MG63 (cell line): ENCODE measurements around the gene LTB4R. TPM values are rescaled to one million over a fixed set of nuclear protein-coding genes. Genes with fewer than 3 reads are reported as not detected.
"Not testable (repeated sequence)": the region's sequence is repeated elsewhere in the genome, so short reads cannot be mapped to it uniquely, and the experiment has no call there.

ENCODE experiments used
- DNase-seq: peaks from one replicate; pipeline ENCODE4 v3.0.0-alpha.2; 2020
- H3K27me3 ChIP-seq: fragments of 250-450 bp; sonication (Bioruptor Pico); 2 replicates; pipeline ENCODE4 v1.5.1; 2020; ENCODE audit warnings: mild to moderate bottlenecking, moderate library complexity
- H3K36me3 ChIP-seq: fragments of 250-450 bp; sonication (Bioruptor Pico); 2 replicates; pipeline ENCODE4 v1.5.1; 2020; ENCODE audit warnings: mild to moderate bottlenecking, moderate library complexity
- H3K4me3 ChIP-seq: fragments of 250-450 bp; sonication (Bioruptor Pico); 2 replicates; pipeline ENCODE4 v1.5.1; 2020; ENCODE audit warnings: mild to moderate bottlenecking, moderate library complexity
- H3K9me3 ChIP-seq: fragments of 250-450 bp; sonication (Bioruptor Pico); 2 replicates; pipeline ENCODE4 v1.5.1; 2020; ENCODE audit warnings: mild to moderate bottlenecking, moderate library complexity
- total RNA-seq: library from RNA; depleted of rRNA; stranded (reverse); fragments of >200 nt; shearing (Covaris generic); gene quantifications from 2 replicates; pipeline ENCODE4 v1.2.3, GENCODE V29; 2014; ENCODE audit warnings: low replicate concordance

Gene LTB4R
- total RNA-seq, 1 experiment from 2014 or later = 1.5 TPM

- Histone ChIP-seq H3K9me3 (no peaks in the 10 kb centered on the region), H3K4me3 (no peak overlapping the region), H3K36me3 (no peaks in the 10 kb centered on the region), H3K27me3 (no peaks in the 10 kb centered on the region)
- DNase-seq = no peak
These were observed 32.7 kb downstream of the LTB4R start for GRCh38 chr14:24343795-24344660.

GRCh38 chr14:24347134-24347533 lies 35.8 kb downstream of the LTB4R start:
- Histone ChIP-seq H3K4me3 (no peak overlapping the region), H3K27me3 (no peaks in the 10 kb centered on the region), H3K9me3 (no peaks in the 10 kb centered on the region), H3K36me3 (no peaks in the 10 kb centered on the region)
- no peak for DNase-seq

GRCh38 chr14:24348186-24348585 lies 36.9 kb downstream of the LTB4R start:
- Histone ChIP-seq H3K4me3 (no peak overlapping the region), H3K27me3 (no peaks in the 10 kb centered on the region), H3K36me3 (no peaks in the 10 kb centered on the region), H3K9me3 (no peaks in the 10 kb centered on the region)
- DNase-seq = no peak

DNA sequence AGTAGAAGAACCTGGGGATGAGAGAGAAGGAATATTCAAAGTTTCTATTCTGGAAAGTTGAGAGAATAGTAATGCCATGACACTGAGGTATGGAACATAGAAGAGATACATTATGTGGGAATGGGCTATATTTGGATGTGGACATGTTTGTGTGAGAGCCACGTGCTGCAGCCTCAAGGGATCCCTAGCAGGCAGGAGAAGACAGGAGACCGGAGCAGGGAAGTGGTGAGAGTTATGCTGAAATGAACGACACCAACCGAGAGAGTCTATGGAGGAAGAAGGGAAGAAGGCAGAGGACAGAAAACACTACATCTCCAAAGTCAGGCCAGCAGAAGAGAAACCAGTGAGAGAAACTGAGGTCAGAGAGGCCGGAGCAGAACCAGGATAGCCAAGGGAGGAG lies 38.4 kb downstream of the LTB4R start:
- no peak overlapping the region for H3K4me3 ChIP-seq
- no peaks in the 10 kb centered on the region for H3K9me3 ChIP-seq
- H3K27me3 ChIP-seq = no peaks in the 10 kb centered on the region
- H3K36me3 ChIP-seq = no peaks in the 10 kb centered on the region
- DNase-seq = no peak

GRCh38 chr14:24351517-24351916 lies 40.2 kb downstream of the LTB4R start:
- no peaks in the 10 kb centered on the region for H3K36me3 ChIP-seq
- H3K9me3 ChIP-seq = no peaks in the 10 kb centered on the region
- no peaks in the 10 kb centered on the region for H3K27me3 ChIP-seq
- no peak overlapping the region for H3K4me3 ChIP-seq
- DNase-seq = peak; percentile 73

DNA sequence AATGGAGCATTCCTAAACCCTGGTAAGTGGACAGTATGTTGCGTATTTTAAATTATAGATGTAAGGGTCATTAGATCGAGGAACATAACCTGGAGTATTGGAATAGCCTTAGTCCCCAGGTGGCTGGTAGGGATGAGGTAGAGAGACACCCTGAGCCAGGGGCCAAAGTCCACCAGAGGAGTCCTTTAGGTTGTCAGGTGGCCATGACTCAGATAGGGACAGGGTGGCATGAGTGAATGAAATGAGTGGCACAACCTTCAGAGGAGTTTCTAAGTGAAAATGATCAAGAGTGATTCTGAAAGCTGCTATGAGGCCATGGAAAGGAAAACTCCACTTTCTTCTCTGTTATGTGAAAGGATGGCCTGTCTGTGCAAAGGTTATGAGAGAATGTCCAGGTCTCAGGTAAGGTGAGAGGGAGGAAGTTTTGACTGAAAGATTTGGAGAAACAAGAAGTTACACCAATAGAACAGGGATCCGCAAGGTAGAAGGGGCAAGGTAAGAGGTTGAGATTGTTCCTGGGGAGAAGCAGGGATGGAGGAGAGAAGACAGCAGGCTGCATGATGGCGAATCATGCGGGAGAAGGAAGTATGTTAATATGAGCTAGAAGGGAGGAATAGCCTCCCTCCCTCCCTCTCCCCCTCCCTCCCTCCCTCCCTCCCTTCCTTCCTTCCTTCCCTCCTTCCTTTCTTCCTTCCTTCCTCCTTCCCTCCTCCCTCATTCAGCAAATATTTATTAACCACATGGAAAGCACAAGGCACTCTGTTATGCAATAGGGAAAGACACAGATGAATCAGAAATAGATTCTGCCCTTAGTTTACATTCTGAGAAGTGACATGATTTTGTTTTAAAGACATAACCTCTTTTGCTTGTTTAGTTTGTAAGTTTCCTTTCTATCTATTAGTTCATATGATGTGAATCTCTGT lies 42.5 kb downstream of the LTB4R start:
- Histone ChIP-seq H3K36me3 (no peaks in the 10 kb centered on the region), H3K4me3 (no peak overlapping the region), H3K27me3 (no peaks in the 10 kb centered on the region), H3K9me3 (no peaks in the 10 kb centered on the region)
- no peak for DNase-seq

- DNase-seq = peak; percentile 6
- H3K4me3 ChIP-seq, H3K27me3 ChIP-seq, H3K36me3 ChIP-seq, H3K9me3 ChIP-seq: not testable (repeated sequence)
These were observed 43.2 kb downstream of the LTB4R start for GRCh38 chr14:24354482-24354825.

DNA sequence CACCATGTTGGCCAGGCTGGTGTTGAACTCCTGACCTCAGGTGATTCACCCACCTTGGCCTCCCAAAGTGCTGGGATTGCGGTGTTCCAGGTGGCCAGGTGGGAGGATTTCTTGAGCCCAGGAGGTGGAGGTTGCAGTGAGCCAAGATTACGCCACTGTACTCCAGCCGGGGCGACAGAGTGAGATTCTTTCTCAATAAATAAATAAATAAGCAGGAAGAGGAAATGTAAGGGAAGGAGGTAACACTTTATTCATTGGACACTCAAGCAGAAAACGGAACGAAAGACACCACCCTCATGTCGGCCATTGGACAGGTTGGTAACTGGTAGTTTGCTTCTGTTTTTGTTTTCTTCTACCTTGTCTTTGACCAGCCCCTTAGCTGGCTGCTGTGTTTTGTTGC lies 43.7 kb downstream of the LTB4R start:
- H3K9me3 ChIP-seq = no peaks in the 10 kb centered on the region
- H3K4me3 ChIP-seq = no peak overlapping the region
- no peaks in the 10 kb centered on the region for H3K27me3 ChIP-seq
- H3K36me3 ChIP-seq = no peaks in the 10 kb centered on the region
- DNase-seq = no peak

GRCh38 chr14:24356208-24356607 lies 44.9 kb downstream of the LTB4R start:
- Histone ChIP-seq H3K4me3 (no peak overlapping the region), H3K9me3 (no peaks in the 10 kb centered on the region), H3K36me3 (no peaks in the 10 kb centered on the region), H3K27me3 (no peaks in the 10 kb centered on the region)
- no peak for DNase-seq

- Histone ChIP-seq H3K9me3 (no peaks in the 10 kb centered on the region), H3K27me3 (no peaks in the 10 kb centered on the region), H3K36me3 (no peaks in the 10 kb centered on the region), H3K4me3 (no peak overlapping the region)
- DNase-seq = no peak
These were observed 49.0 kb downstream of the LTB4R start for GRCh38 chr14:24360281-24360680.

GRCh38 chr14:24361326-24361725 lies 50.0 kb downstream of the LTB4R start:
- Histone ChIP-seq H3K27me3 (no peaks in the 10 kb centered on the region), H3K36me3 (no peaks in the 10 kb centered on the region)

DNA sequence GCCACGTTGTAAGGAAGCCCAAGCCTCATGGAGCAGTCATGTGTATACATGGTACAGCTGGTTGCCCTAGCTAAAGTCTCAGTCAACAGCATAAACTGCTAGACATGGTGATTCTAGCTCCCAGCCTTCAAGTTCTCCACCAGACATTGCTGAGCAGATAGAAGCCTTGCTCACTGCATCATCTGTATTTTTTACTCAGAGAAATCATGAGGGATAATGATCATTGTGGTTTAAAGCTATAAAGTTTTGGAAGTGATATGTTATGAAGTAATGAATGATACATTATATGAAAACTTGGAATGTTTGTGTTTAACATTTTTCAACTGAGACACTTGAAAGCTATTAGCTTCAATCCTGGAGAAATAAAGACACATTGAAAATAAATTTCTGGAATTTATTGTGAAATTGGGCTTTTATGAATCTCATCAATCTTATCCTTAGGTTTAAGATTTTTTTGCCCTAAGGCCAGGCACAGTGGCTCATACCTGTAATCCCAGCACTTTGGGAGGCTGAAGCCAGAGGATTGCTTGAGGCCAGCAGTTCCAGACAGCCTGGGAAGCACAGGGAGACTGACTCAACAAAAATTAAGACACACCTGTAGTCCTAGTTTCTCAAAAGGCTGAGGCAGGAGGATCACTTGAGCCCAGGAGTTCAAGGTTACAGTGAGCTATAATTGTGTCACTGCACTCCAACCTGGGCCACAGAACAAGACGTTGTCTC lies 51.1 kb downstream of the LTB4R start:
- H3K27me3 ChIP-seq = no peaks in the 10 kb centered on the region
- no peak for DNase-seq
- H3K4me3 ChIP-seq = no peak overlapping the region
- no peaks in the 10 kb centered on the region for H3K9me3 ChIP-seq
- H3K36me3 ChIP-seq = no peaks in the 10 kb centered on the region

More at GRCh38 chr14:24361326-24361725, 50.0 kb downstream of the LTB4R start:
- H3K9me3 ChIP-seq = no peaks in the 10 kb centered on the region
- H3K4me3 ChIP-seq = no peak overlapping the region
- no peak for DNase-seq

- no peaks in the 10 kb centered on the region for H3K36me3 ChIP-seq
- no peak overlapping the region for H3K4me3 ChIP-seq
- DNase-seq = no peak
- no peaks in the 10 kb centered on the region for H3K27me3 ChIP-seq
- H3K9me3 ChIP-seq = no peaks in the 10 kb centered on the region
These were observed 52.1 kb downstream of the LTB4R start for GRCh38 chr14:24363401-24363800.

DNA sequence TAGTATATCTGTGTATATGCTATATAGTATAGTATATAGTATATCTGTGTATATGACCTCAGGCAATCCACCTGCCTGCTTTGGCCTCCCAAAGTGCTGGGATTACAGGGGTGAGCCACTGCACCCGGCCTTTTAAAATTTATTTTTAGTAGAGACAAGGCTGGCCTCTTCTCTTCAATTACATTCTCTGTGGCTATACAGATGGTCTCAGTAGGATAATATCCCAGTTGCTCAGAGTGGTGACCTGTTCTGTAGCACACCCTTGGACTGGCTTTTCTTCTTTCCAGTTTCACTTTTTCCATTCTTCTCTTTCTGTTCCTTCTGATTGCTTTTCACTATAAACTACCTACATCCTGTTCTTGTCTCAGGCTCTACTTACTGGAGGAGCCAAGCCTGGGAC lies 53.5 kb downstream of the LTB4R start:
- Histone ChIP-seq H3K36me3 (no peaks in the 10 kb centered on the region), H3K9me3 (no peaks in the 10 kb centered on the region), H3K27me3 (no peaks in the 10 kb centered on the region), H3K4me3 (no peak overlapping the region)
- no peak for DNase-seq

- H3K4me3 ChIP-seq = peak overlapping the region; percentile 61
- no peaks in the 10 kb centered on the region for H3K9me3 ChIP-seq
- DNase-seq = peak; percentile 80
These were observed 54.5 kb downstream of the LTB4R start for GRCh38 chr14:24365600-24366412.

DNA sequence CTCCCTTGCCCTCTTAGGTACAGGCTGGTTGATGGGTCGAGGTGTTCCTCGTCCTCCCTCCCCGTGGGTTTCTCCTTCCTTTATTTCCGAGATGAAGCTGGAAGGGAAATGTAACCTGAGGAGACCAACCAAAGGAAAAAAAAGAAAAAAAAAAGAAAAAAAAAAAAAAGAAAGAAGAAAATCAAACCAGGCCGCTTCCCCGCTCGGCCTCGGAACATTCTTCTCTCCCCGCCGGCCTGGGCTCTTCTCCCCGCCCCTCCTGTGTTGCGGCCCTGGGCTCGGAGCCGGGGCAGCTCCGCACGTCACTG lies 55.1 kb downstream of the LTB4R start:
- Histone ChIP-seq H3K9me3 (no peaks in the 10 kb centered on the region), H3K4me3 (peak overlapping the region; percentile 61), H3K27me3 (no peaks in the 10 kb centered on the region), H3K36me3 (no peaks in the 10 kb centered on the region)
- DNase-seq = no peak

More at GRCh38 chr14:24365600-24366412, 54.5 kb downstream of the LTB4R start:
- Histone ChIP-seq H3K36me3 (no peaks in the 10 kb centered on the region), H3K27me3 (no peaks in the 10 kb centered on the region)
